Karpas-422 (cell line): ENCODE measurements around the gene ACSM5. TPM values are rescaled to one million over a fixed set of nuclear protein-coding genes. Genes with fewer than 3 reads are reported as not detected.

Source experiments
- DNase-seq: peaks from one replicate; pipeline ENCODE4 v3.0.0-alpha.2; 2015
- H2AFZ ChIP-seq: fragments of 200-600 bp; sonication (generic); 2 replicates; pipeline ENCODE4 v1.6.1; 2014; ENCODE audit warnings: antibody characterized with exemption, low read length, mixed read lengths
- H3K27ac ChIP-seq: fragments of 200-600 bp; sonication (generic); 2 replicates; pipeline ENCODE4 v1.5.1; 2014; ENCODE audit warnings: mild to moderate bottlenecking, low read length, moderate library complexity
- H3K27me3 ChIP-seq: fragments of 200-600 bp; sonication (generic); 2 replicates; pipeline ENCODE4 v1.6.1; 2014; ENCODE audit warnings: low read length, mixed read lengths
- H3K36me3 ChIP-seq: fragments of 200-600 bp; sonication (generic); 2 replicates; pipeline ENCODE4 v1.6.1; 2014; ENCODE audit warnings: low read length, mixed read lengths; ENCODE audit not compliant: insufficient read depth
- H3K4me1 ChIP-seq: fragments of 200-600 bp; sonication (generic); 2 replicates; pipeline ENCODE4 v1.6.1; 2014; ENCODE audit warnings: mild to moderate bottlenecking, low read length, mixed read lengths
- H3K4me2 ChIP-seq: fragments of 200-600 bp; sonication (generic); 2 replicates; pipeline ENCODE4 v1.6.1; 2014; ENCODE audit warnings: low read length, low read depth, mild to moderate bottlenecking; ENCODE audit not compliant: poor library complexity, severe bottlenecking
- H3K4me3 ChIP-seq: fragments of 200-600 bp; sonication (generic); 2 replicates; pipeline ENCODE4 v1.5.1; 2014; ENCODE audit warnings: mild to moderate bottlenecking, antibody characterized with exemption, low read length, mixed read lengths
- H3K79me2 ChIP-seq: fragments of 200-600 bp; sonication (generic); 2 replicates; pipeline ENCODE4 v1.6.1; 2014; ENCODE audit warnings: mild to moderate bottlenecking, low read length, mixed read lengths
- H3K9ac ChIP-seq: fragments of 200-600 bp; sonication (generic); 2 replicates; pipeline ENCODE4 v1.6.0; 2014; ENCODE audit warnings: low read length
- H3K9me2 ChIP-seq: fragments of 200-600 bp; sonication (generic), shearing (Covaris generic); replicated peaks from 2 replicates; pipeline ENCODE4 v1.6.0; 2014; ENCODE audit warnings: mild to moderate bottlenecking, low read length, moderate library complexity; ENCODE audit not compliant: insufficient read depth
- H3K9me3 ChIP-seq: fragments of 300-700, 200-600 bp; sonication (generic); 2 replicates; pipeline ENCODE4 v1.6.1; 2014; ENCODE audit warnings: low read length, mixed read lengths
- H4K20me1 ChIP-seq: fragments of 200-600 bp; sonication (generic); 2 replicates; pipeline ENCODE4 v1.6.1; 2014; ENCODE audit warnings: mild to moderate bottlenecking, antibody characterized with exemption, low read length, low read depth; ENCODE audit not compliant: insufficient read depth
- total RNA-seq: library from RNA; depleted of rRNA; stranded (reverse); fragments of >200 nt; shearing (Covaris generic); gene quantifications from 2 replicates; pipeline ENCODE4 v1.2.3, GENCODE V29; 2014; ENCODE audit warnings: low replicate concordance

The ACSM5 gene
- total RNA-seq, 1 experiment from 2014 or later = not detected

DNA sequence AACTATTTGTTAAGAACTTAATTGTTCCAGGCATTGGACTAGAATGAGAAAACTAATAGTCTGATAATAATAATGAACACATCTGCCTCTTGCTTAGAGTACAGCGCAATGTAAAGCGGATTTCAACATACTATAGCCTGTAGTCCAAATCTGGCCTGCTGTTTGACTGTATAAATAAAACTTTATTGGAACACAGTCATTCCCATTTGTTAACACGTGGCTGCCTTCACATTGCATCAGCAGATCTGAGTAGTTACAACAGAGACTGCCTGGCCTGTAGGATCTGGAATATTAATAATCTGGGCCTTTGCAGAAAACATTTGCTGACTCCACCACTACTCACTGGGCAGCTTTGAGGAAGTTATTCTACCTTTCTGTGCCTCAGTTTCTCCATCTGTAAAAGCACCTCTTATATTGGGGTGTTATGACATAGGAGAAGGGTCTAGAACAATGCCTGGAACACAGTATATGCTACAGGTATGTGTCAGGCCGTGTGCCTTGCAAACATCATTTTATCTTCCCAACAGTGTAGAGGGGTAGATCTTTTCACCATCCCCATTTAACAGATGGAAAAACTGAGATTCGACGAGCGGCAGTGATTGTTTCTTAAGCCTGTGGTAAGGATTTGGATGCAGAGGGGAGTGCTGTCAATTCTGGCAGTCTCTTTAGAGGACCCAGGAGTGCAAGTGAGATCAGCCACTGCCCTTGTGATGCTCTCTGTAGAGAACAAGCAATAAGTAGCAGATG, 27.0 kb upstream of the ACSM5 start:
- H2AFZ ChIP-seq = no peak overlapping the region
- no peaks in the 10 kb centered on the region for H3K4me1 ChIP-seq
- H3K27me3 ChIP-seq = no peaks in the 10 kb centered on the region
- no peak overlapping the region for H3K4me3 ChIP-seq
- DNase-seq = no peak
- H3K4me2 ChIP-seq = no peak overlapping the region
- no peaks in the 10 kb centered on the region for H3K36me3 ChIP-seq
- no peaks in the 10 kb centered on the region for H3K79me2 ChIP-seq
- no peaks in the 10 kb centered on the region for H3K9me2 ChIP-seq
- H3K27ac ChIP-seq = no peak overlapping the region
- H3K9me3 ChIP-seq = no peaks in the 10 kb centered on the region
- H3K9ac ChIP-seq = no peak overlapping the region
- H4K20me1 ChIP-seq = no peaks in the 10 kb centered on the region

DNA sequence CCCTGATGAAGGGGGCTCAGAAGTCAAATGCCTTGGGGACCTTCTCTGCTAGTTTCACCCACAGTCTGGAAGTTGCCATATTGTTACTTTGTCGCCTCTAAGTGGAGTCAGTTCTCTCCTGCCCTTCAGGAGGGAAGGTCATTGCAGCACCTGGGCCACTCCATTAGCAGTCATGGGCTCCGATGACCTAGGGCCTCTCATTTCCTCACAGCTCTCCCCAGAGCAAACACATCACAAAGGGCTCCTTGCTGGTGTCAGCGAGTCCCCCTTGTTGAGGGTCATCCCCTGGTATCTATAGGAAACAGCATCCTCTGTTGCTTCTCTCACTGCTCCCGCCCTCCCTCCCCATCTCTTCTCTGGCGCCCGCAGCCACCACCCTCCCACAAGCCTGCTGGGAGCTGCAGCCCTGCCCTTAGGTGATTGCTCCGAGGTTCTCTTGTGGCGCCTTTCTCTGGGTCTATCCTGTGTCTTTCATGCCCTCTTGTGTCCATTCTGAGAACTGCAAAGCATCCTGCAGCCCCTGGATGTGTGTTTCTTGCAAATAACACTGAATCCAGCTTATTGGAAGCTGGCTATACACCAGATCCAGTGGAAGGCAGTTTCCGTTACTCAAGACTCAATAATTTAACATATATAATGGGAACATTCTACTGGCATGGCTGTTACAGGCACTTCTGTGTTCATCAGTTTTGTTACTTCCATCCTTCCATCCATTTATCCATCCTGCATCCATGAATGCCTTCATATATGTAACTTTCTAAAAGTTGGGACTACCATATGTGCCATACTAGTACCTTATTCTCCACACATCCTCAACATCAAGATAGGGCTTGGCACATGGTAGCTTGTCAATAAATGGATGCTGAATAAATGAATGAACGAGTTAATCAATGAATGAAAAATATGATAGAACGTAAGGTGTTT, 26.0 kb upstream of the ACSM5 start:
- no peak overlapping the region for H2AFZ ChIP-seq
- no peaks in the 10 kb centered on the region for H3K27me3 ChIP-seq
- peak; percentile 88 for DNase-seq

DNA sequence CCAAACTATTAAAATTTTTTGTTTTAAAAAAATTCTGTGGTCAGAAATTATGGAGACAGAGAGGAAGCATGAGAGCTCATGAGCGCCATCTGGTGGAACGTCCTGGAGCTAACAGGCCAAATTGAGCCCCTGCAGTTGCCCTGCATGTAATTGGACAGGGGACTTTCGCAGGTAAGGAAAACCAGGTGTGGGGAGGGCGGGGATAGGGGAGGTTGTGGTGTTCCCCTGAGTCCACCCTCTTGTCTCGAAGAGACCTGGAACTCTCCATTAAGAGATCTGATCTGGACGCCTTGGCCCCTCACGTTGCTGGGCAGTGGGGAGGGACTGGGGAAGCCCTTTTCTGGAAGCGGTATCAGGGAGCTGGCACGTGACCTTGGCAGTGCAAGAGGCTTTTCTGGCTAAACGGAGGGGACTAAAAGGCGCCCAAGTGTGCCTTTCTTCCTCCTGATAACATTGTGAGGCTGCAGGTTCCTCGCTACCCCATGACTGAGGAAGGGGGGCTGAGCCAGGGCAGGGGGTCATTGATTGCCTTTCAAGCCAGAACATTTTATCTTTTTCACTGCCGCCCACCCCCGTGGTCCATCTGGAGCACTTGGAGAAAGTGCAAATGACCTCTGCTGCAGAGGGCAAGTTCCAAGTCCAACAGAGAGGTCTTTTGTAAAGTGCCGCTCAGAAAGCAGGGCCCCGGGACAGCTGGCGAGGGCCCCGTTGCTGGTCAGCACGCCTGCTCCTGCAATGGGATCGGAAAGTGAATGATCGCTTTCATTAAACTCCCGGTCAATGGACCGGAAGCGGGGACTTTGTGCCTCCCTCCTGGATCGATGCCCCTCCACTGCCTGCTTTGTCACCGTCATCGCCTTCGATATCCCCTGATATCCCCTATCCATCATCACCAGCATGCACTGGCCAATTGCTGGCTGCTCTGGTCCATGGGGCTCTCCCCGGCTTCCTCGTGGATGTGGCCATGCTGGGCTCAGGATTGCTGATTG, 23.2 kb upstream of the ACSM5 start:
- Histone ChIP-seq H3K4me1 (no peaks in the 10 kb centered on the region), H3K9ac (no peak overlapping the region), H3K27ac (no peak overlapping the region), H3K27me3 (no peaks in the 10 kb centered on the region), H3K9me3 (no peaks in the 10 kb centered on the region), H2AFZ (no peak overlapping the region), H3K4me3 (no peak overlapping the region), H3K36me3 (no peaks in the 10 kb centered on the region), H3K4me2 (no peak overlapping the region), H3K79me2 (no peaks in the 10 kb centered on the region), H3K9me2 (no peaks in the 10 kb centered on the region), H4K20me1 (no peaks in the 10 kb centered on the region)
- DNase-seq = peak; percentile 79

More for the DNA sequence above, 26.0 kb upstream of the ACSM5 start:
- Histone ChIP-seq H3K36me3 (no peaks in the 10 kb centered on the region), H3K27ac (no peak overlapping the region), H3K9me3 (no peaks in the 10 kb centered on the region), H3K4me3 (no peak overlapping the region), H3K9me2 (no peaks in the 10 kb centered on the region), H3K4me1 (no peaks in the 10 kb centered on the region), H3K79me2 (no peaks in the 10 kb centered on the region), H3K9ac (no peak overlapping the region), H4K20me1 (no peaks in the 10 kb centered on the region), H3K4me2 (no peak overlapping the region)

DNA sequence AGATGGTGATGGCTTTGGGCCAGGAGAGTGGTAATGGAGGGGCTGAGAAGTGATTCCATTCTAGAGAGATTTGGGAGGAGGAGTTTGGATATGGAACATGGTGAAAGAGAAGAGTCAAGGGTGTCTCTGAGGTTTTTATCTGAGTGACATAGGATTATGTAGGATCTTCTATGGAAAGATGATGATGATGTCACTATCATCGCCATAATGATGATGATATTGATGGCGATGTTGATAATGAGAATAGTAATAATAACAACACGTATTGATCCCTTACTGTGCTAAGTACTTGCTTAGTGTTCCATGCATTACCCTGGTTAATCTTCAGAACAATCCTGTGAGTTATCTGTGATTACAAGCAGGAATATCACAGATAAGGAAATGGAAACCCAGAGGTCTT, 21.4 kb upstream of the ACSM5 start:
- H3K4me1 ChIP-seq = peaks cover 8% of the 10 kb centered on the region
- DNase-seq = no peak
- no peak overlapping the region for H3K9ac ChIP-seq
- H3K27me3 ChIP-seq = no peaks in the 10 kb centered on the region
- H2AFZ ChIP-seq = no peak overlapping the region
- H3K36me3 ChIP-seq = no peaks in the 10 kb centered on the region
- H3K4me3 ChIP-seq = no peak overlapping the region
- H4K20me1 ChIP-seq = no peaks in the 10 kb centered on the region
- no peak overlapping the region for H3K4me2 ChIP-seq
- H3K9me2 ChIP-seq = no peaks in the 10 kb centered on the region
- H3K79me2 ChIP-seq = no peaks in the 10 kb centered on the region
- H3K9me3 ChIP-seq = no peaks in the 10 kb centered on the region
- no peak overlapping the region for H3K27ac ChIP-seq

DNA sequence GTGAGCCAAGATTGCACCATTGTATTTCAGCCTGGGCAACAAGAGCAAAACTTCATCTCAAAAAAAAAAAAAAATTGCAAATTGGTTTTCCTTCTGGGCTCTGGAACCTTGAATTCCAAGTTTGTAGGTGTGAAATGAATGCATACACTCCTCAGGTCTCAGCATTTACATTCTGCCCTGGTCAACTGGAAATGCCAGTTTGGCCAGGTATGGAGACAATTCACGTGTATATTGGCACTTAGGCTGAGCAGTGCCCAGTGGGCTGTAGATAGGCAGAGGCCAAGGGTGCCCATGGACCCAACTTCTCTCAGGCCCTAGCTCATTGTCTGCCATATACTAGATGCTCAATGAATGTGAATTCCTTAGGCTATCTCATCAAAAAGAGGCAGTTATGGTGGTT, 20.5 kb upstream of the ACSM5 start:
- Histone ChIP-seq H3K36me3 (no peaks in the 10 kb centered on the region), H3K4me3 (no peak overlapping the region), H3K9me2 (no peaks in the 10 kb centered on the region), H3K27ac (no peak overlapping the region), H3K4me2 (no peak overlapping the region), H2AFZ (no peak overlapping the region), H3K4me1 (peaks cover 8% of the 10 kb centered on the region), H3K79me2 (no peaks in the 10 kb centered on the region), H4K20me1 (no peaks in the 10 kb centered on the region), H3K9ac (no peak overlapping the region), H3K27me3 (no peaks in the 10 kb centered on the region), H3K9me3 (no peaks in the 10 kb centered on the region)
- no peak for DNase-seq

DNA sequence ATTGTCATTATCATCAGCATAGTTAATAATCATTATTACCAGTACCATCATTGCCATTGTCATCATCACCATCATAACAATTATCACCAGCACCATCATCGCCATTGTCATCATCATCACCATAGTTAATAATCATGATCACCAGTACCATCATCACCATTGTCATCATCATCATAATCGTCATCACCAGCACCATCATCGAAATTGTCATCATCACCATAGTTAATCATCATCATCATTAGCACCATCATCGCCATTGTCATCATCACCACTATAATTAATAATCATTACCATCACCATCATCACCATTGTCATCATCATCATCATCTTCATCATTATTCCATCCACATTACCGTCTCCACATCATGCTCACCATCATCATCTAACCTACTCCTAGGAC, 18.3 kb upstream of the ACSM5 start:
- peaks cover 8% of the 10 kb centered on the region for H3K4me1 ChIP-seq
- H3K9ac ChIP-seq = no peak overlapping the region
- no peaks in the 10 kb centered on the region for H3K9me2 ChIP-seq
- H3K27ac ChIP-seq = no peak overlapping the region
- H3K4me3 ChIP-seq = no peak overlapping the region
- no peaks in the 10 kb centered on the region for H4K20me1 ChIP-seq
- no peak for DNase-seq
- H3K27me3 ChIP-seq = no peaks in the 10 kb centered on the region
- H3K79me2 ChIP-seq = no peaks in the 10 kb centered on the region
- H3K36me3 ChIP-seq = no peaks in the 10 kb centered on the region
- no peaks in the 10 kb centered on the region for H3K9me3 ChIP-seq
- no peak overlapping the region for H2AFZ ChIP-seq
- no peak overlapping the region for H3K4me2 ChIP-seq

DNA sequence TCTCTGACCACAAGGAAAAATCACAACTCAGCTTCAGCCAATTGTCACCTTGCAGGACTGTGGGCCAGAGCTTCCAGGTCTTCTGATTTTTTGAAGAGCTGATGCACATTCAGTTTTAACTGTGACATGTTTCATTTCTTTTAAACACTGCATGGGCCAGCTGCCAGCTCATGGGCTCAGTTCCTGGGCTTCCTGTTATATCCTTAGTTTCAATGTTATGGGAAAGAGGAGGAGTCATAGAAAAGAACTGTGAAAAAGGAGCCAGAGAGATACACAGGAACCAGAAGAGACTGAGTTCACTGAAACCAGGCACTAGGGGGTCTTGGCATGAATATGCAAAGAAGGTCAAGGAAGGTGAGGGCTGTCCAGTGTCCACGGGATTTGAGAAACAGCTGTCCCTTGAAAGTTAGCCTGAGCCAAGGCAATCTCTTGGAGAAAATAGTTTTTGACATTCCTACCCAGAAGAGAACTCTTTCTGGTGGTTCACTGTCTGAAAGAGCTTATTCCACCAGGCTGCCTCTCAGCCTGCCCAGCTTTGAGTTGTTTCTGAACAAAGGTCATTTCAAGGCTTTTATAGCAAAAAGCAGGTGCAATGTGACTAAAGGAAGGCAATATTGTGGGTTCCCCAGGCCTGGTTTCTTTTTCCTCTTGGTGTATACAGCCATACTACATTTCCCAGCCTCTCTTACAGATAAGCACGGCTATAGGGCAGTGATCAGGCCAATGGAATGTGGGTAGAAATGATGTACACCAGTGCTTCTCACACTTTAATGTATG, 15.3 kb upstream of the ACSM5 start:
- no peaks in the 10 kb centered on the region for H3K27me3 ChIP-seq
- H2AFZ ChIP-seq = no peak overlapping the region
- H3K4me1 ChIP-seq = peaks cover 8% of the 10 kb centered on the region
- DNase-seq = no peak
- H3K27ac ChIP-seq = no peak overlapping the region
- no peak overlapping the region for H3K9ac ChIP-seq
- no peaks in the 10 kb centered on the region for H4K20me1 ChIP-seq
- no peaks in the 10 kb centered on the region for H3K9me3 ChIP-seq
- H3K4me3 ChIP-seq = no peak overlapping the region
- H3K4me2 ChIP-seq = no peak overlapping the region
- no peaks in the 10 kb centered on the region for H3K9me2 ChIP-seq
- no peaks in the 10 kb centered on the region for H3K79me2 ChIP-seq
- H3K36me3 ChIP-seq = no peaks in the 10 kb centered on the region
